Hepatocyte (in vitro differentiated cells): ENCODE measurements around the gene MTCH1.

Experiments
- EZH2phosphoT487 ChIP-seq: fragments of 200-600 bp; sonication (generic); IDR thresholded peaks from one replicate; pipeline ENCODE4 v1.6.1; 2018; ENCODE audit warnings: antibody characterized with exemption, mild to moderate bottlenecking, low read depth, moderate library complexity; ENCODE audit not compliant: unreplicated experiment, severe bottlenecking
- TF ChIP-seq, protein P1 (sequence below): fragments of 200-600 bp; sonication (generic); IDR thresholded peaks from 2 replicates; pipeline ENCODE4 v1.5.1; 2016; ENCODE audit warnings: antibody characterized with exemption, mild to moderate bottlenecking; ENCODE audit not compliant: poor library complexity

DNA sequence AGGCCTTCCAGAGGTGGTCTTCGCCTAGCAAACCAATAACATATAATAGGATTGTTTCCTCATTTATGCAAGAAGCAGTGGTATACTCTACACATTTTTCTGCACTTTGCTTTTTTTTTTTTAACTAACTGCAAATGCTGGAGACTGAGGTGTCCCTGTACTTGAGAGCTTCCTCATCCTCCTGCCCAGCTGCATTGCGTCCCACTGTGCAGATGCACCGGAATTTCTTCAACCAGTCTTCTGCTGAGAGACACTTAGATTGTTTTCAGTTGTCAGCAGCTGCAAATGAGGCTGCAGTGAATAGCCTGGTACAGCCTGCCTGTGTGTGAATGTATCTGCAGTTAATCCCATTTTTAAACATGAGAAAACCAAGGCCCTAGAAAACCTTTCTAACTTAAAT, 31.0 kb upstream of the MTCH1 start:
- TF ChIP-seq EZH2phosphoT487 = no peak
- TF ChIP-seq, protein P1, sequence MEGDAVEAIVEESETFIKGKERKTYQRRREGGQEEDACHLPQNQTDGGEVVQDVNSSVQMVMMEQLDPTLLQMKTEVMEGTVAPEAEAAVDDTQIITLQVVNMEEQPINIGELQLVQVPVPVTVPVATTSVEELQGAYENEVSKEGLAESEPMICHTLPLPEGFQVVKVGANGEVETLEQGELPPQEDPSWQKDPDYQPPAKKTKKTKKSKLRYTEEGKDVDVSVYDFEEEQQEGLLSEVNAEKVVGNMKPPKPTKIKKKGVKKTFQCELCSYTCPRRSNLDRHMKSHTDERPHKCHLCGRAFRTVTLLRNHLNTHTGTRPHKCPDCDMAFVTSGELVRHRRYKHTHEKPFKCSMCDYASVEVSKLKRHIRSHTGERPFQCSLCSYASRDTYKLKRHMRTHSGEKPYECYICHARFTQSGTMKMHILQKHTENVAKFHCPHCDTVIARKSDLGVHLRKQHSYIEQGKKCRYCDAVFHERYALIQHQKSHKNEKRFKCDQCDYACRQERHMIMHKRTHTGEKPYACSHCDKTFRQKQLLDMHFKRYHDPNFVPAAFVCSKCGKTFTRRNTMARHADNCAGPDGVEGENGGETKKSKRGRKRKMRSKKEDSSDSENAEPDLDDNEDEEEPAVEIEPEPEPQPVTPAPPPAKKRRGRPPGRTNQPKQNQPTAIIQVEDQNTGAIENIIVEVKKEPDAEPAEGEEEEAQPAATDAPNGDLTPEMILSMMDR = no peak
